OCI-LY7 (cell line): ENCODE results near the gene PROK2. TPM values are rescaled to one million over a fixed set of nuclear protein-coding genes. Genes with fewer than 3 reads are reported as not detected.

ENCODE experiments used
- BruUV-seq: library from RNA; stranded (reverse); fragments of 400-500 nt; replicated peaks from 2 replicates; lab custom pipeline; 2021; lab: Mats Ljungman, UMichigan
- CTCF ChIA-PET: fragments of 300-600 bp; sonication (Branson Sonifier 250); formaldehyde crosslinking; loops from one replicate; lab custom pipeline; 2022; ENCODE audit warnings: antibody characterized with exemption; ENCODE audit not compliant: unreplicated experiment; lab: Charles Lee
- POLR2A ChIA-PET: fragments of 300-600 bp; sonication (Branson Sonifier 250); formaldehyde crosslinking; loops from one replicate; lab custom pipeline; 2022; ENCODE audit warnings: antibody characterized with exemption; lab: Charles Lee
- DNase-seq: peaks from one replicate; pipeline ENCODE4 v3.0.0-alpha.2; 2015; ENCODE audit warnings: low spot score
- H2AFZ ChIP-seq: fragments of 200-600 bp; sonication (generic), shearing (Covaris generic); 2 replicates; pipeline ENCODE4 v1.6.1; 2014; ENCODE audit warnings: mild to moderate bottlenecking, antibody characterized with exemption, low read length, moderate library complexity
- H3K27ac ChIP-seq: fragments of 200-600 bp; sonication (generic); 2 replicates; pipeline ENCODE4 v1.5.1; 2014; ENCODE audit warnings: mixed run types, low read depth, mild to moderate bottlenecking, moderate library complexity, low read length, inconsistent platforms; ENCODE audit not compliant: poor library complexity, severe bottlenecking
- H3K36me3 ChIP-seq: fragments of 200-600 bp; sonication (generic); 2 replicates; pipeline ENCODE4 v1.6.1; 2014; ENCODE audit warnings: mild to moderate bottlenecking, antibody characterized with exemption, low read length, moderate library complexity, mixed read lengths; ENCODE audit not compliant: insufficient read depth
- H3K4me1 ChIP-seq: fragments of 200-600 bp; sonication (generic); 2 replicates; pipeline ENCODE4 v1.5.1; 2014; ENCODE audit warnings: mild to moderate bottlenecking, low read length; ENCODE audit not compliant: insufficient read depth, poor library complexity, severe bottlenecking
- H3K4me2 ChIP-seq: fragments of 200-600 bp; sonication (generic); 2 replicates; pipeline ENCODE4 v1.6.1; 2014; ENCODE audit warnings: mild to moderate bottlenecking, low read length
- H3K4me3 ChIP-seq: fragments of 200-600 bp; sonication (generic); 2 replicates; pipeline ENCODE4 v1.5.1; 2014; ENCODE audit warnings: mild to moderate bottlenecking, low read depth, low read length; ENCODE audit not compliant: poor library complexity, severe bottlenecking
- H3K79me2 ChIP-seq: fragments of 200-600 bp; sonication (generic); 2 replicates; pipeline ENCODE4 v1.6.1; 2016; ENCODE audit warnings: low read depth, mild to moderate bottlenecking, low read length, moderate library complexity, mixed read lengths; ENCODE audit not compliant: insufficient read depth
- H3K9me2 ChIP-seq: fragments of 200-600 bp; sonication (generic); 2 replicates; pipeline ENCODE4 v1.6.1; 2016; ENCODE audit warnings: mild to moderate bottlenecking, low read length, mixed read lengths; ENCODE audit not compliant: insufficient read depth
- H3K9me3 ChIP-seq: fragments of 200-600 bp; sonication (generic); 2 replicates; pipeline ENCODE4 v1.6.1; 2014; ENCODE audit warnings: mild to moderate bottlenecking, mixed run types, low read length, mixed read lengths
- H4K20me1 ChIP-seq: fragments of 200-600 bp; sonication (generic); 2 replicates; pipeline ENCODE4 v1.6.1; 2014; ENCODE audit warnings: mild to moderate bottlenecking, antibody characterized with exemption, low read length, moderate library complexity, mixed read lengths; ENCODE audit not compliant: insufficient read depth
- EZH2phosphoT487 ChIP-seq: fragments of 200-600 bp; sonication (generic); IDR thresholded peaks from 2 replicates; pipeline ENCODE4 v1.6.1; 2018; ENCODE audit warnings: low read depth, borderline replicate concordance, mild to moderate bottlenecking, mixed run types, antibody characterized with exemption, low read length, moderate library complexity, mixed read lengths
- intact Hi-C: fragments of 100-400 bp; cut with micrococcal nuclease; formaldehyde crosslinking; loops from one replicate; pipeline ENCODE4 v1.10.0; 2022; ENCODE audit not compliant: unreplicated experiment
- total RNA-seq, 2 experiments: library from RNA; depleted of rRNA in 1 of 2; stranded (reverse); fragments of >200 nt in 1 of 2; shearing (Covaris generic) in 1 of 2; gene quantifications; 2 replicates each; pipeline ENCODE4 v1.2.3, GENCODE V29; 2014 to 2022
- TF ChIP-seq, protein P1 (sequence below): fragments of 200-600 bp; sonication (generic); conservative IDR thresholded peaks from 2 replicates; pipeline ENCODE4 v1.5.1; 2014; ENCODE audit warnings: mild to moderate bottlenecking, antibody characterized with exemption, low read length, moderate library complexity, mixed read lengths

The PROK2 gene
- total RNA-seq, 2 experiments from 2014 or later, result not detected

DNA sequence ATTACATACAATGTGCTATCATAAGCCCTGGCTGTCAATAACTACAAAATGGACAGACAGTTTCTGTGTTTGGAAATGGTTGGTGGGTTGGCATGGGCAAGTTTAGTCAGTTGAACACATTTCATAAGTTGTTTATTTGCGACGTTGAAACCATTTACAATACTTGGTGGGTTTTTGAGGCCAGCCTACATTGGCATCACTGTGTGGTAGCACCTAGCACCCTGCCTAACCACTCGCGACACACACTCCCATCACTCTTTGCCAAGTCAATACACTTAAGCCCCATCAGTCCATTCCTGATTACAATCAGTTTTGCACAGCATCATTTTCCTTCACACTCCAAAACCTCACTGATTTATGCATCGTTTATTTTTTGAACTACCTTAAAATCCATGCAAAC lies 13.8 kb downstream of the PROK2 start:
- Histone ChIP-seq H2AFZ (no peak overlapping the region), H3K79me2 (no peaks in the 10 kb centered on the region), H3K27ac (no peak overlapping the region), H3K4me1 (no peaks in the 10 kb centered on the region), H3K36me3 (no peaks in the 10 kb centered on the region), H3K9me3 (no peaks in the 10 kb centered on the region), H3K4me2 (no peak overlapping the region), H4K20me1 (no peaks in the 10 kb centered on the region), H3K9me2 (no peaks in the 10 kb centered on the region), H3K4me3 (no peak overlapping the region)
- BruUV-seq, result no TSS peak
- POLR2A ChIA-PET, result interaction anchor here (0.6 kb wide), 1 partner anchor 119 kb away, joined by 4 read pairs; no protein-coding TSS in a partner anchor
- no peak for DNase-seq
- TF ChIP-seq, protein P1, sequence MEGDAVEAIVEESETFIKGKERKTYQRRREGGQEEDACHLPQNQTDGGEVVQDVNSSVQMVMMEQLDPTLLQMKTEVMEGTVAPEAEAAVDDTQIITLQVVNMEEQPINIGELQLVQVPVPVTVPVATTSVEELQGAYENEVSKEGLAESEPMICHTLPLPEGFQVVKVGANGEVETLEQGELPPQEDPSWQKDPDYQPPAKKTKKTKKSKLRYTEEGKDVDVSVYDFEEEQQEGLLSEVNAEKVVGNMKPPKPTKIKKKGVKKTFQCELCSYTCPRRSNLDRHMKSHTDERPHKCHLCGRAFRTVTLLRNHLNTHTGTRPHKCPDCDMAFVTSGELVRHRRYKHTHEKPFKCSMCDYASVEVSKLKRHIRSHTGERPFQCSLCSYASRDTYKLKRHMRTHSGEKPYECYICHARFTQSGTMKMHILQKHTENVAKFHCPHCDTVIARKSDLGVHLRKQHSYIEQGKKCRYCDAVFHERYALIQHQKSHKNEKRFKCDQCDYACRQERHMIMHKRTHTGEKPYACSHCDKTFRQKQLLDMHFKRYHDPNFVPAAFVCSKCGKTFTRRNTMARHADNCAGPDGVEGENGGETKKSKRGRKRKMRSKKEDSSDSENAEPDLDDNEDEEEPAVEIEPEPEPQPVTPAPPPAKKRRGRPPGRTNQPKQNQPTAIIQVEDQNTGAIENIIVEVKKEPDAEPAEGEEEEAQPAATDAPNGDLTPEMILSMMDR, result no peak
- TF ChIP-seq EZH2phosphoT487, result no peak
- CTCF ChIA-PET, result no interaction called here
- intact Hi-C loops, result no loop called here

GRCh38 chr3:71763426-71763825 lies 21.5 kb downstream of the PROK2 start:
- no TSS peak for BruUV-seq
- no peaks in the 10 kb centered on the region for H3K4me1 ChIP-seq

DNA sequence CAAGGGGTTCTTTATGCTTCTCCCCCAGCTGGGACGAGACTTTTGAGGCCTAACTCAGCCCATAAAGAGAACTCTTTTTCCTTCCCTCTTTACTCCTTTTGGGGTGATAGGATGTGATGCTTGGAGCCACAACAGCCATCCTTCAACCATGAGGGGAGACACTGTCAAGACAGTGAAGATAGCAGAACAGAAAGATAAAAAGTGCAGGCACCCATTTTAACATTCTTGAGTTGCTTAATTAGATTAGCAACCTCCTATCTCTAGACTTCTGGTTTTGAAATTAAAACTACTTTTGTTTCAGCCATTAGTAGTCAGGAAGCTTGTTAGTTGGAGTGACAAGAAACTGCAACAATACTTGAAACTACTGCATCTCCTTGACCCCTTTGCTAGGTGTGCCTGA lies 24.8 kb downstream of the PROK2 start:
- intact Hi-C loops, result no loop called here
- POLR2A ChIA-PET, result no interaction called here
- Histone ChIP-seq H3K36me3 (no peaks in the 10 kb centered on the region), H3K4me2 (no peak overlapping the region), H2AFZ (no peak overlapping the region), H3K4me1 (no peaks in the 10 kb centered on the region), H3K4me3 (no peak overlapping the region), H4K20me1 (no peaks in the 10 kb centered on the region), H3K79me2 (no peaks in the 10 kb centered on the region), H3K9me3 (no peaks in the 10 kb centered on the region), H3K9me2 (no peaks in the 10 kb centered on the region), H3K27ac (no peak overlapping the region)
- no TSS peak for BruUV-seq
- DNase-seq, result no peak
- TF ChIP-seq, protein P1, result no peak
- TF ChIP-seq EZH2phosphoT487, result no peak
- CTCF ChIA-PET, result no interaction called here

More at GRCh38 chr3:71763426-71763825, 21.5 kb downstream of the PROK2 start:
- DNase-seq, result no peak
- Histone ChIP-seq H3K36me3 (no peaks in the 10 kb centered on the region), H3K79me2 (no peaks in the 10 kb centered on the region), H4K20me1 (no peaks in the 10 kb centered on the region), H3K4me3 (no peak overlapping the region), H3K27ac (no peak overlapping the region), H3K9me2 (no peaks in the 10 kb centered on the region), H2AFZ (no peak overlapping the region), H3K9me3 (no peaks in the 10 kb centered on the region), H3K4me2 (no peak overlapping the region)
- intact Hi-C loops, result no loop called here
- POLR2A ChIA-PET, result interaction anchor here (1.0 to 1.2 kb wide), 2 partner anchors 15 to 68 kb away, joined by 3 read pairs; no protein-coding TSS in a partner anchor
- CTCF ChIA-PET, result no interaction called here
- TF ChIP-seq EZH2phosphoT487, result no peak
- TF ChIP-seq, protein P1, result no peak
